ENCODE data around the gene ERP27. TPM values are rescaled to one million over a fixed set of nuclear protein-coding genes. Genes with fewer than 3 reads are reported as not detected.

Gene ERP27
- 55.2 to 60.4 TPM (median 58.1 TPM) in 3 replicates for total RNA-seq

- Mint-ChIP-seq H3K27ac (no peak within 1 kb of the TSS), H3K4me3 (no peak within 1 kb of the TSS), H3K4me1 (peaks cover 29% of the 10 kb centered on the region), H3K36me3 (peaks cover 11% of the 10 kb centered on the region), H3K27me3 (ENCODE audit: low read depth) (no peaks in the 10 kb centered on the region), H3K9me3 (peaks cover 14% of the 10 kb centered on the region)
- no peak for DNase-seq (ENCODE audit: low spot score in 2 of 2, unreplicated experiment in 2 of 2)
- TF ChIP-seq, protein P1, sequence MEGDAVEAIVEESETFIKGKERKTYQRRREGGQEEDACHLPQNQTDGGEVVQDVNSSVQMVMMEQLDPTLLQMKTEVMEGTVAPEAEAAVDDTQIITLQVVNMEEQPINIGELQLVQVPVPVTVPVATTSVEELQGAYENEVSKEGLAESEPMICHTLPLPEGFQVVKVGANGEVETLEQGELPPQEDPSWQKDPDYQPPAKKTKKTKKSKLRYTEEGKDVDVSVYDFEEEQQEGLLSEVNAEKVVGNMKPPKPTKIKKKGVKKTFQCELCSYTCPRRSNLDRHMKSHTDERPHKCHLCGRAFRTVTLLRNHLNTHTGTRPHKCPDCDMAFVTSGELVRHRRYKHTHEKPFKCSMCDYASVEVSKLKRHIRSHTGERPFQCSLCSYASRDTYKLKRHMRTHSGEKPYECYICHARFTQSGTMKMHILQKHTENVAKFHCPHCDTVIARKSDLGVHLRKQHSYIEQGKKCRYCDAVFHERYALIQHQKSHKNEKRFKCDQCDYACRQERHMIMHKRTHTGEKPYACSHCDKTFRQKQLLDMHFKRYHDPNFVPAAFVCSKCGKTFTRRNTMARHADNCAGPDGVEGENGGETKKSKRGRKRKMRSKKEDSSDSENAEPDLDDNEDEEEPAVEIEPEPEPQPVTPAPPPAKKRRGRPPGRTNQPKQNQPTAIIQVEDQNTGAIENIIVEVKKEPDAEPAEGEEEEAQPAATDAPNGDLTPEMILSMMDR (IDR thresholded peaks at IDR 0.05; ENCODE audit: unreplicated experiment) = no peak
These were observed at the start of gene ERP27 for GRCh38 chr12:14938301-14938700. Gene ERP27 (minus strand): TSS chr12:14938537. CDS start chr12:14938508, 29 bp downstream.

- Mint-ChIP-seq H3K27ac (no peak overlapping the region), H3K9me3 (peaks cover 40% of the 10 kb centered on the region), H3K36me3 (peaks cover 18% of the 10 kb centered on the region), H3K4me1 (peaks cover 10% of the 10 kb centered on the region), H3K27me3 (ENCODE audit: low read depth) (no peaks in the 10 kb centered on the region), H3K4me3 (no peak overlapping the region)
- no peak for DNase-seq (ENCODE audit: low spot score in 2 of 2, unreplicated experiment in 2 of 2)
- TF ChIP-seq, protein P1 (IDR thresholded peaks at IDR 0.05; ENCODE audit: unreplicated experiment) = no peak
These were observed 49.7 kb upstream of the ERP27 start for GRCh38 chr12:14988035-14988434.

DNA sequence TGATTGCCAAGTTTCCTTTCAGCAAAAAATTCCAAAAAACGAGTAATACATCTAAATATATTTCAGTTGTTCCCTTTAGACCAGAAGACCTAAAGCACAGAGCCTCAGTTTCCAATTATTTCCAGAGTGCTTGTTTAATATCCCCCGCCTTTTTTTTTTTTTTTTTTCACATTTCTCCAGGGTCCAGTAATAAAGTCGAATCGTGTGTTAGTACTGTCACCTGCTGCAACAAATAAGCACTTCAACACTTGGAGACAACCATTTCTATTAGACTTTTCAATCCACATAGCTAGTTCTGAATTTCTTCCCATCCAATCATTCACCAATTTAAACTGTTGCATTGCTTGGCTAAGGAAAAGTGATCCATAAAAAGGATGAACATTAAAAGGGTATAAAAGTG, 48.1 kb upstream of the ERP27 start:
- no peak for DNase-seq (ENCODE audit: low spot score in 2 of 2, unreplicated experiment in 2 of 2)
- H3K4me1 Mint-ChIP-seq = peaks cover 10% of the 10 kb centered on the region
- H3K27me3 Mint-ChIP-seq (ENCODE audit: low read depth) = no peaks in the 10 kb centered on the region
- TF ChIP-seq, protein P1 (IDR thresholded peaks at IDR 0.05; ENCODE audit: unreplicated experiment) = no peak
- H3K4me3 Mint-ChIP-seq = no peak overlapping the region
- no peak overlapping the region for H3K27ac Mint-ChIP-seq
- peaks cover 39% of the 10 kb centered on the region for H3K9me3 Mint-ChIP-seq
- H3K36me3 Mint-ChIP-seq = peaks cover 17% of the 10 kb centered on the region

DNA sequence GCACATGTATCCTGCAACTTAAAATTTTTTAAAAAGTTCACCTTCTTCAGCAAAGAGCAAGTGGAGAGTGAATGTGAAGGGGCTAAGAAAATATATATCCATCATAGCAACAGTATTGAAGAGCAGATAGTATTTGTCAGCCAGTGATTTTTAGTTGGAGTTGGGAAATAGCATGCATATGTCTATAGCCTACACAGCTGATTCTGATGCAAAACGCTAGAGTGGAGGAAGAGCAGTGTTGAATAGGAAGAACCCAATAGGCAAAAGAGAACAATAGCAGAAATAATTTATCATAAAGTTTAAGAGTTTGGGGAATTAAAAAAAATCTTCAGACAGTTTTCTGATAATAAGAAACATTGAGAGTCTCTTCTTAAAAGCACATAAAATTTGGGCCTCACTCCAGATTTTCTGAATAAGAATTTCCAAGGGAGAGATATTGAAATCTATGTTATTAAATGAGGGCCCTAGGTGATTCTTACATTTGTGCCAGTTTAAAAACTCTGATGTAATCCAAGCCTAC, 46.5 kb upstream of the ERP27 start:
- Mint-ChIP-seq H3K4me3 (no peak overlapping the region), H3K9me3 (peaks cover 24% of the 10 kb centered on the region), H3K36me3 (peaks cover 8% of the 10 kb centered on the region), H3K27me3 (ENCODE audit: low read depth) (no peaks in the 10 kb centered on the region), H3K4me1 (peaks cover 10% of the 10 kb centered on the region), H3K27ac (no peak overlapping the region)
- TF ChIP-seq, protein P1 (IDR thresholded peaks at IDR 0.05; ENCODE audit: unreplicated experiment) = no peak
- no peak for DNase-seq (ENCODE audit: low spot score in 2 of 2, unreplicated experiment in 2 of 2)

- TF ChIP-seq, protein P1 (IDR thresholded peaks at IDR 0.05; ENCODE audit: unreplicated experiment) = no peak
- Mint-ChIP-seq H3K4me1 (peaks cover 10% of the 10 kb centered on the region), H3K9me3 (peaks cover 17% of the 10 kb centered on the region), H3K27me3 (ENCODE audit: low read depth) (no peaks in the 10 kb centered on the region), H3K27ac (no peak overlapping the region), H3K4me3 (no peak overlapping the region), H3K36me3 (peaks cover 5% of the 10 kb centered on the region)
- no peak for DNase-seq (ENCODE audit: low spot score in 2 of 2, unreplicated experiment in 2 of 2)
These were observed 45.7 kb upstream of the ERP27 start for GRCh38 chr12:14984036-14984435.

- H3K27me3 Mint-ChIP-seq (ENCODE audit: low read depth) = no peaks in the 10 kb centered on the region
- DNase-seq (ENCODE audit: low spot score in 2 of 2, unreplicated experiment in 2 of 2) = no peak
- peak overlapping the region; percentile 54 for H3K27ac Mint-ChIP-seq
- H3K9me3 Mint-ChIP-seq = peaks cover 7% of the 10 kb centered on the region
- no peak overlapping the region for H3K4me3 Mint-ChIP-seq
- H3K4me1 Mint-ChIP-seq = peaks cover 10% of the 10 kb centered on the region
- H3K36me3 Mint-ChIP-seq = peaks cover 3% of the 10 kb centered on the region
- TF ChIP-seq, protein P1 (IDR thresholded peaks at IDR 0.05; ENCODE audit: unreplicated experiment) = no peak
These were observed 44.7 kb upstream of the ERP27 start for GRCh38 chr12:14982991-14983390.

All from mesothelial cell of epicardium (in vitro differentiated cells).